ENCODE results near the gene TTC29.

Gene TTC29

GRCh38 chr4:146945556-146946374 lies at the start of gene TTC29:
Gene TTC29 (minus strand): TSS chr4:146945864. CDS start chr4:146939895, 5,969 bp downstream.
- DNase-seq: peak; percentile 86

GRCh38 chr4:146981651-146982050 lies 36.0 kb upstream of the TTC29 start:
- no peak for DNase-seq

GRCh38 chr4:146978641-146979040 lies 33.0 kb upstream of the TTC29 start:
- DNase-seq: no peak

GRCh38 chr4:146976145-146976544 lies 30.5 kb upstream of the TTC29 start:
- DNase-seq: no peak

GRCh38 chr4:146975527-146975926 lies 29.9 kb upstream of the TTC29 start:
- DNase-seq: no peak

GRCh38 chr4:146975036-146975435 lies 29.4 kb upstream of the TTC29 start:
- no peak for DNase-seq

- DNase-seq: no peak
Observed at GRCh38 chr4:146972036-146972435, 26.4 kb upstream of the TTC29 start.

GRCh38 chr4:146969126-146969525 lies 23.5 kb upstream of the TTC29 start:
- no peak for DNase-seq

- no peak for DNase-seq
Observed at GRCh38 chr4:146960634-146961033, 15.0 kb upstream of the TTC29 start.

GRCh38 chr4:146959692-146960091 lies 14.0 kb upstream of the TTC29 start:
- no peak for DNase-seq

GRCh38 chr4:146957237-146957636 lies 11.6 kb upstream of the TTC29 start:
- peak; percentile 2 for DNase-seq

GRCh38 chr4:146952896-146953295 lies 7.2 kb upstream of the TTC29 start:
- no peak for DNase-seq

GRCh38 chr4:146949559-146949958 lies 3.9 kb upstream of the TTC29 start:
- DNase-seq: no peak

GRCh38 chr4:146943691-146944375 lies 1.8 kb downstream of the TTC29 start:
- DNase-seq: no peak

- no peak for DNase-seq
Observed at GRCh38 chr4:146932116-146932515, 13.5 kb downstream of the TTC29 start.

GRCh38 chr4:146930673-146931072 lies 15.0 kb downstream of the TTC29 start:
- DNase-seq: no peak

GRCh38 chr4:146927695-146928094 lies 18.0 kb downstream of the TTC29 start:
- no peak for DNase-seq

- DNase-seq: peak; percentile 21
Observed at GRCh38 chr4:146916479-146917076, 29.1 kb downstream of the TTC29 start.

GRCh38 chr4:146915132-146915531 lies 30.5 kb downstream of the TTC29 start:
- no peak for DNase-seq

GRCh38 chr4:146900295-146900694 lies 45.4 kb downstream of the TTC29 start:
- no peak for DNase-seq

- no peak for DNase-seq
Observed at GRCh38 chr4:146890301-146890700, 55.4 kb downstream of the TTC29 start.

GRCh38 chr4:146883070-146883469 lies 62.6 kb downstream of the TTC29 start:
- DNase-seq: no peak

GRCh38 chr4:146857298-146857697 lies 88.4 kb downstream of the TTC29 start:
- no peak for DNase-seq

GRCh38 chr4:146855761-146856160 lies 89.9 kb downstream of the TTC29 start:
- DNase-seq: no peak
